Glutamatergic neuron (in vitro differentiated cells): ENCODE data around the gene PRORP. TPM values are rescaled to one million over a fixed set of nuclear protein-coding genes. Genes with fewer than 3 reads are reported as not detected.
A peak's percentile ranks its signal among the peaks of the same experiment; 100 is the strongest.

Experiments
- DNase-seq: peaks from one replicate; pipeline ENCODE4 v3.0.0; 2022
- H3K27ac Mint-ChIP-seq: one replicate; pipeline ENCODE4 v1.8.0; 2020; ENCODE audit warnings: mild to moderate bottlenecking, mixed read lengths, inconsistent platforms; ENCODE audit not compliant: unreplicated experiment
- H3K27me3 Mint-ChIP-seq: one replicate; pipeline ENCODE4 v1.8.0; 2020; ENCODE audit warnings: mild to moderate bottlenecking, moderate library complexity, mixed read lengths, inconsistent platforms; ENCODE audit not compliant: unreplicated experiment
- H3K36me3 Mint-ChIP-seq: one replicate; pipeline ENCODE4 v1.8.0; 2020; ENCODE audit warnings: mild to moderate bottlenecking, mixed read lengths, inconsistent platforms; ENCODE audit not compliant: unreplicated experiment
- H3K4me1 Mint-ChIP-seq: one replicate; pipeline ENCODE4 v1.8.0; 2020; ENCODE audit warnings: mild to moderate bottlenecking, low read depth, mixed read lengths, inconsistent platforms; ENCODE audit not compliant: unreplicated experiment
- H3K4me3 Mint-ChIP-seq: one replicate; pipeline ENCODE4 v1.8.0; 2020; ENCODE audit warnings: mild to moderate bottlenecking, mixed read lengths, inconsistent platforms; ENCODE audit not compliant: unreplicated experiment
- H3K9me3 Mint-ChIP-seq: one replicate; pipeline ENCODE4 v1.8.0; 2020; ENCODE audit warnings: mild to moderate bottlenecking, moderate library complexity, mixed read lengths, inconsistent platforms; ENCODE audit not compliant: unreplicated experiment
- CTCF ChIP-seq: fragments of 200-600 bp; sonication (generic); IDR thresholded peaks from one replicate; pipeline ENCODE4 v1.5.0; 2021; ENCODE audit not compliant: partially characterized antibody, unreplicated experiment
- total RNA-seq: library from RNA; stranded (reverse); fragmentation: NEBNext Ultra II Directional; extraction: Animal tissue kit (Norgen Biotek cat#: 25700); gene quantifications from one replicate; pipeline ENCODE4 v1.2.1, GENCODE V29; 2021; ENCODE audit not compliant: unreplicated experiment

Gene PRORP
- total RNA-seq, 1 donor from 2014 or later: 20.5 TPM

- H3K4me3 Mint-ChIP-seq: peak overlapping the region; percentile 93
- no peak for TF ChIP-seq CTCF
- peak overlapping the region; percentile 94 for H3K27ac Mint-ChIP-seq
These were observed 1.1 kb upstream of the PRORP start for GRCh38 chr14:35121026-35121886.

GRCh38 chr14:35122696-35123387 lies 490 bp downstream of the PRORP start:
- Mint-ChIP-seq H3K36me3 (no peaks in the 10 kb centered on the region), H3K4me3 (peak overlapping the region; percentile 93), H3K4me1 (peaks cover 12% of the 10 kb centered on the region), H3K27ac (peak overlapping the region; percentile 94), H3K9me3 (peaks cover 8% of the 10 kb centered on the region), H3K27me3 (peaks cover 8% of the 10 kb centered on the region)
- DNase-seq: no peak
- TF ChIP-seq CTCF: no peak

More at GRCh38 chr14:35121026-35121886, 1.1 kb upstream of the PRORP start:
- no peak for DNase-seq
- Mint-ChIP-seq H3K36me3 (no peaks in the 10 kb centered on the region), H3K27me3 (peaks cover 8% of the 10 kb centered on the region), H3K9me3 (peaks cover 8% of the 10 kb centered on the region), H3K4me1 (peaks cover 12% of the 10 kb centered on the region)

GRCh38 chr14:35123388-35123703 lies 994 bp downstream of the PRORP start:
- no peak for TF ChIP-seq CTCF
- Mint-ChIP-seq H3K36me3 (no peaks in the 10 kb centered on the region), H3K27ac (peak overlapping the region; percentile 94), H3K9me3 (peaks cover 6% of the 10 kb centered on the region), H3K4me3 (peak overlapping the region; percentile 93), H3K27me3 (peaks cover 8% of the 10 kb centered on the region), H3K4me1 (peaks cover 12% of the 10 kb centered on the region)
- DNase-seq: no peak

GRCh38 chr14:35124127-35124526 lies 1.8 kb downstream of the PRORP start:
- H3K36me3 Mint-ChIP-seq: no peaks in the 10 kb centered on the region
- H3K27ac Mint-ChIP-seq: no peak overlapping the region
- DNase-seq: no peak
- H3K27me3 Mint-ChIP-seq: peaks cover 8% of the 10 kb centered on the region
- TF ChIP-seq CTCF: no peak
- peaks cover 12% of the 10 kb centered on the region for H3K4me1 Mint-ChIP-seq
- no peak overlapping the region for H3K4me3 Mint-ChIP-seq
- peaks cover 6% of the 10 kb centered on the region for H3K9me3 Mint-ChIP-seq
